GM23248 (cell line): ENCODE results near the gene TAF1B. TPM values are rescaled to one million over a fixed set of nuclear protein-coding genes. Genes with fewer than 3 reads are reported as not detected.
A peak's percentile ranks its signal among the peaks of the same experiment; 100 is the strongest.

Source experiments
- DNase-seq: peaks from one replicate; pipeline ENCODE4 v3.0.0-alpha.2; 2015
- H2AFZ ChIP-seq: fragments of 200-600 bp; sonication (generic); 2 replicates; pipeline ENCODE4 v1.6.1; 2016; ENCODE audit warnings: antibody characterized with exemption
- H3F3A ChIP-seq: fragments of 200-600 bp; sonication (generic); 2 replicates; pipeline ENCODE4 v1.6.1; 2016; ENCODE audit warnings: mild to moderate bottlenecking, antibody characterized with exemption, mixed run types; ENCODE audit not compliant: insufficient read depth
- H3K27ac ChIP-seq: fragments of 200-600 bp; sonication (generic); 2 replicates; pipeline ENCODE4 v1.5.1; 2016; ENCODE audit warnings: mild to moderate bottlenecking
- H3K27me3 ChIP-seq: fragments of 200-600 bp; sonication (generic); replicated peaks from 2 replicates; pipeline ENCODE4 v1.6.1; 2016; ENCODE audit warnings: mild to moderate bottlenecking; ENCODE audit not compliant: insufficient read depth
- H3K36me3 ChIP-seq: fragments of 200-600 bp; sonication (generic); 2 replicates; pipeline ENCODE4 v1.6.1; 2016; ENCODE audit warnings: low read depth, mild to moderate bottlenecking
- H3K4me1 ChIP-seq: fragments of 200-600 bp; sonication (generic); 2 replicates; pipeline ENCODE4 v1.6.1; 2016; ENCODE audit warnings: mild to moderate bottlenecking; ENCODE audit not compliant: insufficient read depth
- H3K4me2 ChIP-seq: fragments of 200-600 bp; sonication (generic); one replicate; pipeline ENCODE4 v1.6.1; 2016; ENCODE audit warnings: mild to moderate bottlenecking; ENCODE audit not compliant: unreplicated experiment
- H3K4me3 ChIP-seq: fragments of 200-600 bp; sonication (generic); 2 replicates; pipeline ENCODE4 v1.5.1; 2016; ENCODE audit warnings: mild to moderate bottlenecking
- H3K79me2 ChIP-seq: fragments of 200-600 bp; sonication (generic); 2 replicates; pipeline ENCODE4 v1.6.1; 2016; ENCODE audit warnings: mild to moderate bottlenecking; ENCODE audit not compliant: insufficient read depth
- H3K9ac ChIP-seq: fragments of 200-600 bp; sonication (generic); 2 replicates; pipeline ENCODE4 v1.6.1; 2016; ENCODE audit warnings: mild to moderate bottlenecking
- H3K9me2 ChIP-seq: fragments of 200-600 bp; sonication (generic); 2 replicates; pipeline ENCODE4 v1.6.1; 2016; ENCODE audit warnings: mixed run types, mild to moderate bottlenecking, moderate library complexity; ENCODE audit not compliant: insufficient read depth
- H3K9me3 ChIP-seq: fragments of 200-600 bp; sonication (generic); one replicate; pipeline ENCODE4 v1.6.1; 2017; ENCODE audit warnings: low read depth
- H4K20me1 ChIP-seq: fragments of 200-600 bp; sonication (generic); 2 replicates; pipeline ENCODE4 v1.6.0; 2016; ENCODE audit not compliant: insufficient read depth
- EZH2 ChIP-seq: fragments of 200-600 bp; sonication (generic); IDR thresholded peaks from 2 replicates; pipeline ENCODE4 v1.6.1; 2018; ENCODE audit warnings: antibody characterized with exemption, mild to moderate bottlenecking; ENCODE audit not compliant: insufficient read depth, poor library complexity, severe bottlenecking
- EZH2phosphoT487 ChIP-seq: fragments of 200-600 bp; sonication (generic); IDR thresholded peaks from 2 replicates; pipeline ENCODE4 v1.6.1; 2018; ENCODE audit warnings: antibody characterized with exemption, moderate library complexity, mild to moderate bottlenecking, low read depth; ENCODE audit not compliant: insufficient read depth
- WGBS, 2 experiments: methylation state at CpG; one replicate each; pipeline ENCODE4 v1.1.6; 2015 to 2017; ENCODE audit warnings: low lambda C conversion rate in 2 of 2, low coverage in 1 of 2; ENCODE audit errors: missing lambda C conversion rate in 2 of 2; 5-methylcytosine and 5-hydroxymethylcytosine counted together
- in situ Hi-C: fragments of 300-500 bp; cut with MboI; formaldehyde crosslinking; loops from 2 replicates; pipeline ENCODE4 v1.15.0; 2020
- polyA plus RNA-seq: library from polyadenylated mRNA; unstranded; fragments of >200 nt; fragmentation: Nextera tagmentation; extraction: Ambion mirVana; gene quantifications from 2 replicates; pipeline ENCODE4 v1.2.1, GENCODE V29; 2016
- total RNA-seq: library from RNA; depleted of rRNA; stranded (reverse); fragments of >200 nt; shearing (Covaris generic); gene quantifications from 2 replicates; pipeline ENCODE4 v1.2.3, GENCODE V29; 2014

Gene TAF1B
- total and polyA plus RNA-seq, 2 experiments from 2014 or later: 16.6 to 27.0 TPM

DNA sequence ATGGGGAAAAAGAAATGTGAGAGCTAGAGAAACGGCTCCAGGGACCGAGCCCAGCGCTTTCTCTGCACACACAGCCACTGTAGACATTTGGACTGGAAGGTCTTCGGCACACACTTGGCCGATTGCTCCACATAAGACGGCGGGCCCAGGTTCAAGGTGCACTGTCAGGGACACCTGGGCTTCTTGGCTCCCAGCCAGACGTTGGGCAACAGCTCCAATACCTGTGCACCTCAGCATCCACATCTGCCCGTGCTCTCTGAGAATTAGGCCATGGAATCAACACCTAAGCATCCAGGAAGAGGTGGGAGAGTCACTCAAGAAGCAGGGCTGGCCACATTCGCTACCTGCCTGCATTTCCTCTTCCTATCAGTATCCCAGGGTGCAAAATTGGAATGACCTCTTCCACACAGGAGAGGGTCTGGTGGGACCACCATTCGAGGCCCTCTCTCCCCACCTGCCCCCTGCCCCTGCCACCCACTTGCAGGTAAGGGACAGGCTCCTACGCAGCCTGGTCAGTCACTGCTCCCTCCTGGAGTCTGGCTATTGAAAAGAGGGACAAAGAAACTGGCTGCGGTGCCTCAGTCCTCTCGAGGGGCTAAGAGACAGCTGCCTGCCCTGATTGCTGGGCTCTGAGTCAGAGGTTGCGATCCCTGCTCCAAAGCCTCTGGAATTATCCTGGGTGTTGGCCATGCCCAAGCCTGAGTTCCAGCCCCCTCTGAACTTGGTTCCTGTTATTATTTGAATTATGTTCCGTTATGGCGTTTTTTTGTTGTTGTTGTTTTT is 40.1 kb upstream of the TAF1B start:
- no peak overlapping the region for H3K4me3 ChIP-seq
- in situ Hi-C loops: no loop called here
- peak; percentile 61 for DNase-seq
- H3K27ac ChIP-seq: peak overlapping the region; percentile 96
- H3K4me1 ChIP-seq: peaks cover 47% of the 10 kb centered on the region
- H3K9ac ChIP-seq: no peak overlapping the region
- no peaks in the 10 kb centered on the region for H3K27me3 ChIP-seq
- H3K36me3 ChIP-seq: no peaks in the 10 kb centered on the region
- H2AFZ ChIP-seq: no peak overlapping the region
- no peaks in the 10 kb centered on the region for H3K79me2 ChIP-seq
- H3K9me2 ChIP-seq: no peaks in the 10 kb centered on the region
- H3K4me2 ChIP-seq: peak overlapping the region; percentile 32
- no peaks in the 10 kb centered on the region for H4K20me1 ChIP-seq
- no peaks in the 10 kb centered on the region for H3K9me3 ChIP-seq
- peaks cover 32% of the 10 kb centered on the region for H3F3A ChIP-seq
- WGBS, 2 experiments: 46 to 53% methylated on average over 16 to 17 of the region's 17 CpGs
- no peak for TF ChIP-seq EZH2
- no peak for TF ChIP-seq EZH2phosphoT487

DNA sequence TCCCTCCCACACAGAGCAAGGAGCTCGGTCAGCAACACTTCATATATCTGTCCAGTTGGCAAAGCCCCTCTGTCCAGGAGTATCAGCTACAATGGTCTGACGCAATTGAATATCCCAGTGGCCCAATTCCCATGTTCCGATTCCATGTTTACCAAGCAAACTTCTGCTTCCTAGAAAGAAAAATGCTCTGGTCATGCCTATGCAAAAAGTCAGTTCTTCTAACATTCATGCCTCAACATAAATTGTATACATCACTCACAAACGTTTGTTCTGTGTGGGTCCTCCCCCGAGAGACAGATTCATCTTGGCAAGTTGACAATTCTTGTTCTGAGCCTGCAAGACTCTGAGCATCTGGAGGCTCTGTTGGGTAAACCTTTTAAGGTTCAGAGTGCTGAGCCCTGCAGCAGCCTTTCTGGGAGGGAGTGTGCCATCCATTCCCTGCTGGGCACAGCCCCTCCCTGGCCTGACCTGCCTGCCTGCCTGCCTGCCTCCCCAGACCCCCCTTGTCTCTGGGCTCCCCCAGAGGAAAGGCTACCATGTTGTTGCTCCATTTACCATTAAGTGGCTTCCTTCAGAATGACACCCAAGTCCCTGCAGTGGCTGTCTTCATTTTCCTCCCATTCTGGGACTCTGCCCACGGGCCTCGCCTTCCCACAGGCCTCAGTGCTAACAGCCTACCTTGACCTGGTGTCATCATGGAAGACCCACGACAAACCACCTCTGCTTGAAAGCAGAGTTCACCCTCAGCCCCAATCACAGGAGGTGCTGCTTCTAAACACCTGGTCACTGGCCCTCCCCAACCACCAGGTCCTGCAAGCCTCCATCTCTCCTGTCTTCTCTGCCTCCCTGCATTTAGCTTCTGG is 37.6 kb upstream of the TAF1B start:
- no peak for TF ChIP-seq EZH2phosphoT487
- no peak for TF ChIP-seq EZH2
- no peak overlapping the region for H3K9ac ChIP-seq
- H3K9me2 ChIP-seq: no peaks in the 10 kb centered on the region
- in situ Hi-C loops: no loop called here
- H3K79me2 ChIP-seq: no peaks in the 10 kb centered on the region
- H3K4me2 ChIP-seq: no peak overlapping the region
- H3K27me3 ChIP-seq: no peaks in the 10 kb centered on the region
- peaks cover 24% of the 10 kb centered on the region for H3F3A ChIP-seq
- no peak overlapping the region for H3K27ac ChIP-seq
- peaks cover 38% of the 10 kb centered on the region for H3K4me1 ChIP-seq
- peak; percentile 47 for DNase-seq
- 47 to 52% methylated on average over 8 of the region's 8 CpGs for WGBS, 2 experiments
- H2AFZ ChIP-seq: no peak overlapping the region
- no peaks in the 10 kb centered on the region for H4K20me1 ChIP-seq
- no peak overlapping the region for H3K4me3 ChIP-seq
- H3K9me3 ChIP-seq: no peaks in the 10 kb centered on the region
- H3K36me3 ChIP-seq: no peaks in the 10 kb centered on the region

DNA sequence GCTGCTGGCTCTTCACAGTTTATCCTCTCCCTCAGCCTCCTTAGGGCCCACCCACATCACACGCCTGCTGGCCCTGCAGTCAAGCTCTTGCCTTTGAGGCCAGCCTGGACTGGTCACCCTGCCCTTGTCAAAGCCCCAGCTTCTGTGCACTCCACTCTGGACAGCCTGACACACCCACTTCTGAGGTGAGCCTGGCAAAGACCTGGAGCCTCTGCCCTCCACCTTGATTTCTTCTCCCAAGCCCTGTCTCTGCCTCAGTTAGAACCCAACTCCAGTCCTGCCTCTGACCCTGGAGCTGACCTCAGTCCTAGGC is 37.0 kb upstream of the TAF1B start:
- in situ Hi-C loops: no loop called here
- no peak overlapping the region for H3K9ac ChIP-seq
- no peaks in the 10 kb centered on the region for H3K36me3 ChIP-seq
- H3K4me1 ChIP-seq: peaks cover 35% of the 10 kb centered on the region
- H3K79me2 ChIP-seq: no peaks in the 10 kb centered on the region
- no peaks in the 10 kb centered on the region for H3K9me2 ChIP-seq
- no peak for TF ChIP-seq EZH2
- H3K4me2 ChIP-seq: no peak overlapping the region
- 94 to 100% methylated on average over 1 of the region's 1 CpG for WGBS, 2 experiments
- no peak overlapping the region for H3K4me3 ChIP-seq
- H3K9me3 ChIP-seq: no peaks in the 10 kb centered on the region
- H3K27ac ChIP-seq: no peak overlapping the region
- peaks cover 22% of the 10 kb centered on the region for H3F3A ChIP-seq
- DNase-seq: no peak
- H3K27me3 ChIP-seq: no peaks in the 10 kb centered on the region
- no peak overlapping the region for H2AFZ ChIP-seq
- H4K20me1 ChIP-seq: no peaks in the 10 kb centered on the region

DNA sequence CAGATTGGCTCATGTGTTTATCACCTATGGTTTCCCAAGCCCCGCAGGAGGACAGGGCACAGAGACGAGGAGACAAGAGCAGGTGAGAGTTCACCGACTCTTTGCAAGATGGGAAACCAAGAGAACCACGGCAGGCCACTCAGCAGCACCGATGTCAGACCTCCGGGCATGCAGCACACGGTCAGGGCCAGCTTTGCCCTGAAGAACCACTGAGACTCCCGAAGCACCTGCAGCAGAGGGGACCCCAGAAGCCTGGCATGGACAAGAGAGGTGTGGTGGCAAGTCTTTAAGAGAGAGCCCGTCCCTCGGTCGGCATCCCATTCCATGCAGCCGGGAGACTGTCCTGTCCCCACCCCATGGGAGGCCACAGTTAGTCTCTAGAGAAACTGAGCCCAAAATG is 36.6 kb upstream of the TAF1B start:
- Histone ChIP-seq H4K20me1 (no peaks in the 10 kb centered on the region), H3K27ac (no peak overlapping the region), H3K4me1 (peaks cover 33% of the 10 kb centered on the region), H3K36me3 (no peaks in the 10 kb centered on the region), H3K9ac (no peak overlapping the region), H3K9me2 (no peaks in the 10 kb centered on the region), H3K9me3 (no peaks in the 10 kb centered on the region), H3K4me3 (no peak overlapping the region), H2AFZ (no peak overlapping the region), H3F3A (peaks cover 22% of the 10 kb centered on the region), H3K4me2 (no peak overlapping the region), H3K27me3 (no peaks in the 10 kb centered on the region), H3K79me2 (no peaks in the 10 kb centered on the region)
- in situ Hi-C loops: no loop called here
- WGBS, 2 experiments: 90 to 92% methylated on average over 12 of the region's 12 CpGs
- no peak for TF ChIP-seq EZH2phosphoT487
- TF ChIP-seq EZH2: no peak
- no peak for DNase-seq
